GM10248 (cell line): ENCODE measurements around the gene TMEM121.

Experiments used
- CTCF ChIA-PET: fragments of 300-600 bp; sonication (Branson Sonifier 250); formaldehyde crosslinking; extraction: SDS; loops from one replicate; lab custom pipeline; 2021; ENCODE audit warnings: antibody characterized with exemption; lab: Yijun Ruan, JAX
- POLR2A ChIA-PET: fragments of 350-650 bp; sonication (Branson Sonifier 250); formaldehyde crosslinking; extraction: SDS; loops from one replicate; lab custom pipeline; 2020; ENCODE audit warnings: antibody characterized with exemption; lab: Yijun Ruan, JAX
- DNase-seq: peaks from one replicate; pipeline ENCODE4 v3.0.0; 2012; ENCODE audit errors: extremely low spot score
- TF ChIP-seq, protein P1 (sequence below): IDR thresholded peaks from 2 replicates; pipeline ENCODE4 v1.5.1; 2012; ENCODE audit warnings: mild to moderate bottlenecking, low read depth; ENCODE audit errors: extremely low read depth, missing control alignments, control extremely low read depth

TMEM121 gene

DNA sequence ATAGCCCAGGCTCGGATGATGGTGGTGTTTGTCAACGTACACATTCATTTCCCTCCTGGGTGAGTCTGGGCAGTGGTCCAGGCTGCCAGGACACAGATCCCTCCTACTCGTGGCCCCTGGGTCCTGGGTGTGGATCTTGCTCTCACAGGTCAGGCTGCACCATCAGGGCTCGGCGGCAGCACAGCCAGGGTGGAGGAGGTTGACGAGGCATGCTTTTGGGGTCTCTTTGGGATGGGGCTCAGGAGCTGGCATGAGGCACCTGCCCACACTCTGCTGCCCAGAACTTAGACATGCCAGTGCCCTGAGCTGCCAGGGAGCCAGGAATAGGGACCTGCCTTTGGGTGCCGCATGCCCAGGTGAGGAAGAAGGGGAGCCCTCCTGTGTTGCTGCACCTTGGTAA lies 9.7 kb downstream of the TMEM121 start:
- CTCF ChIA-PET: interaction anchor here (0.9 to 9.4 kb wide), 4 partner anchors 9 to 882 kb away, joined by 3 to 58 read pairs (median 4); no protein-coding TSS in a partner anchor

DNA sequence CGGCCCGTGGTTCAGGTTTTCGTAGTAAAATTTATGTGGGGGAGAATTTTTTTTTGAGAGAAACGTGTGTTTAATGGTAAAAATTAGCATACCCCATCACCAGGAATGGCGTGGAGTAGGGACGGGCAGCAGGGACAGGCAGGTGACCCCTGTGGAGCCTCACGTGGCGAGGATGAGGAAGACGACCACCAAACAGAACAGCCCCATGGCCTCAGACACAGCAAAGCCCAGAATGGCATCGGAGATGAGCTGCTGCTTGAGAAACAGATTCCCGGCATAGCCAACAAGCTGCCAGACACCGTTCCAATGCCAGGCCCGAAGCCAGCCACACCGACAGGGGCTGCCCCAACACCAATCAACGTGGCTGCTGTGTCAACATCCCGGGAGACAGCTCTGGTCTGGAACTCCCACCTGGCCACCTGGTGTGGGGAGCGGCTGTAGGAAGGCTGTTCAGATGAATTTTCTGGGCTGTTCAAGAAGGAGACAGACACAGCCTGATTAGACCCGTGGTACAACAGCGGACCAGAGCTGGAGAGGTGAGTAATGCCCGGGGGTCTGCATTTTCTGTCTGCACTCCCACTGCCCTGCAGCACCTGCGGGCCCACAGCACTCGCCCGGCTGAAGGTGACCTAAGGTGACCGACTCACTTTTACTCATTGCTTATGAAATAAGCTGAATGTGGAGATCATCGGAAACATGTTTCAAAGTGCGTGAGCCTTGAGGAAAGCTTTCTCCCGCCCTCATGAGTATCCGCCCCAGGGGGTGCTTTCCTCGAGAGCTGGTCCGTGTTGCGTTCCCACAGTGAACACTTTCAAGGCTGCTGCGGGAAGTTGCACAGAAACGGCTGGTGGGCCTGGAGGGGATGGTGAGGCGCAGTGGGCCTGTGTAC lies 10.6 kb downstream of the TMEM121 start:
- POLR2A ChIA-PET: no interaction called here
- no peak for DNase-seq
- TF ChIP-seq, protein P1, sequence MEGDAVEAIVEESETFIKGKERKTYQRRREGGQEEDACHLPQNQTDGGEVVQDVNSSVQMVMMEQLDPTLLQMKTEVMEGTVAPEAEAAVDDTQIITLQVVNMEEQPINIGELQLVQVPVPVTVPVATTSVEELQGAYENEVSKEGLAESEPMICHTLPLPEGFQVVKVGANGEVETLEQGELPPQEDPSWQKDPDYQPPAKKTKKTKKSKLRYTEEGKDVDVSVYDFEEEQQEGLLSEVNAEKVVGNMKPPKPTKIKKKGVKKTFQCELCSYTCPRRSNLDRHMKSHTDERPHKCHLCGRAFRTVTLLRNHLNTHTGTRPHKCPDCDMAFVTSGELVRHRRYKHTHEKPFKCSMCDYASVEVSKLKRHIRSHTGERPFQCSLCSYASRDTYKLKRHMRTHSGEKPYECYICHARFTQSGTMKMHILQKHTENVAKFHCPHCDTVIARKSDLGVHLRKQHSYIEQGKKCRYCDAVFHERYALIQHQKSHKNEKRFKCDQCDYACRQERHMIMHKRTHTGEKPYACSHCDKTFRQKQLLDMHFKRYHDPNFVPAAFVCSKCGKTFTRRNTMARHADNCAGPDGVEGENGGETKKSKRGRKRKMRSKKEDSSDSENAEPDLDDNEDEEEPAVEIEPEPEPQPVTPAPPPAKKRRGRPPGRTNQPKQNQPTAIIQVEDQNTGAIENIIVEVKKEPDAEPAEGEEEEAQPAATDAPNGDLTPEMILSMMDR: no peak
- CTCF ChIA-PET: interaction anchor here (0.6 to 9.4 kb wide), 21 partner anchors 9 to 884 kb away, joined by 3 to 58 read pairs (median 4); no protein-coding TSS in a partner anchor

More for the DNA sequence above, 9.7 kb downstream of the TMEM121 start:
- POLR2A ChIA-PET: no interaction called here
- TF ChIP-seq, protein P1: no peak
- no peak for DNase-seq

DNA sequence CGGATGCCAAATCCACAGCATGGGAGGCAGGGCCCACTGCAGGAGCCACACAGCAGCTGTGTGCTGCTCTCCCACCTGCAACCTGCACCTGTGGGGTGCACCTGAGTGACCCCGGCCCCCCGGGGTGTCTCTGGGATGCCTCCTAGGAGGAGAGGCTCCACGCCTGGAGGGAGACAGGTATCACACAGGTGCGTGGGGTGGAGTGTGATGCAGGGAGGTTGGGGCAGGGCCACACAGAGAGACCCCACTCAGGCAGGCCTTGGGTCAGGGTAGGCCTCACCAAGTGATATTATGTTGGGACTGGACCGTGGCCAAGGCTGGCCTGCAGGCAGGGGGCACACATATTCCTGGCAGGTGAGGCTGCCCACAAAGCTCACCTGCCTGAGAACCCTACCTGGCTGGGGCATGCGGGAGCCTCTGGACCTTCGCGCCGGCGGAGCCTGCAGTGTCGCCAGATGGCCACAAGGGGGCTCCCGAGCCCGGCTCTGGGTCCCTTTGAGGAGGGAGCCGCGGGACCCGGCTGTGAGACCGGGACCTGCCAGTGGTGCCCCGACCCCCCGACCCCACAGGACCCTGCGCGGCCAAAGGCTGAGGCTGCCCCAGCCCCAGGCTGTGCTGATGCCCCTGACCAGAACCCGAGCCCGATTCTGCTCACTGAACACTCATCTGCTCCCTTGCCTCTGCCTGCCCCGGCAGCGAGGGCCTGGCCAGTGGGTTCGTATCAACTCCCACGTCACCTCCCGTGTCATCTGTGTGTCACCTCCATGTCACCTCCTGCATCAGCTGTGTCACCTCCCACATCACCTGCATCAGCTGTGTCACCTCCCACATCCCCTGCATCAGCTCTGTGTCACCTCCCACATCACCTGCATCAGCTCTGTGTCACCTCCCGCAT lies 11.4 kb downstream of the TMEM121 start:
- ChIA-PET POLR2A (no interaction called here), CTCF (interaction anchor here (0.6 to 9.4 kb wide), 20 partner anchors 9 to 884 kb away, joined by 3 to 58 read pairs (median 4); no protein-coding TSS in a partner anchor)
- DNase-seq: peak; percentile 90
- TF ChIP-seq, protein P1: peak; percentile 96

DNA sequence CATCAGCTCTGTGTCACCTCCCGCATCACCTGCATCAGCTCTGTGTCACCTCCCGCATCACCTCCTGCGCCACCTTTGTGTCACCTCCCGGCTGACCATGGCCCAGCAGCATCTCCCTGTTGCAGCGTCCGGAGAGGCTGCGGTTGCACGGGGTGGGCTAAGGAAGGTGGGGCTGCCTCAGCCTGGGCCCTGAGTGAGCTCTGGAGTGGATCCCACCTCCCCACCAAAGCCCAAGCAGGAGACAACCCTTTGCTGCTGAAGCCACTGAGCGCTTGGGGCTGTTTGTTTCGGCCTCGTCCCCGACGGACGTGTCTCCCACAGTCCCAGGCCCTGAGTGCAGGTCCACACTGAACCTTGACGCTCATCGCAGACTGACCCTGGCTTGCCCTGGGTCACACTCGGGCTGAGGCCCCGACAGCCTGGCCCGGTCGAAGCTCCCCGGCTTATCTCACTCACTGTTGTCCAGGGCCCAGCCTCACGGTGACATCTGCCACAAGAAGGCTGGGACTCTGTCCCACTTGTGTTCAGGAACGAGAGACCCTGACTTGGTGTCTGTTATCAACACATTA lies 12.2 kb downstream of the TMEM121 start:
- POLR2A ChIA-PET: no interaction called here
- no peak for DNase-seq
- CTCF ChIA-PET: interaction anchor here (1.2 to 9.4 kb wide), 10 partner anchors 10 to 883 kb away, joined by 3 to 58 read pairs (median 8); no protein-coding TSS in a partner anchor
- TF ChIP-seq, protein P1: no peak

DNA sequence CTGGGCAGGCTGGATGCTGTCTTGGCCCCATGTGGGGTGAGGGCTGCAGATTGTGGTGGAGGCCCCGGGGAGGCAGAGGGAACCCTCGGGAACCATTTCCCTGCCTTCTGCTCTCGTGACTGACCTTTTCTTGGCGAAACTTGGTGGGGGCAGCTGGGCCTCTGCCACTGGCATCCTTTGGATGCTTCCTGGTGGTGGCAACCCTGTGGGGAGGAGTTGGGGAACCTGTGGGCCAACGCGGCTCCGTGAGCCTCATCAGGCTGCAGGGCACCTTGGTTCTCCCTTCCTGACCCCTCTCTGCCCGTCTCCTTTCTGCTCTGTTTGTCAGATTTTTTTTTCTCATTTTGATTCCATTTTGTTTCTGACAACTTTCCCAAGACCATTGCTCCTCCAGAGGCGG lies 14.4 kb downstream of the TMEM121 start:
- DNase-seq: no peak
- ChIA-PET POLR2A (no interaction called here), CTCF (interaction anchor here (0.7 to 1.3 kb wide), 2 partner anchors 833 to 877 kb away, joined by 3 to 4 read pairs; no protein-coding TSS in a partner anchor)
- TF ChIP-seq, protein P1: no peak
